Measurements from ENCODE around the gene ANK2. TPM values are rescaled to one million over a fixed set of nuclear protein-coding genes. Genes with fewer than 3 reads are reported as not detected.

The ANK2 gene
- total RNA-seq, 1 donor from 2014 or later = 35.5 TPM

- H3K36me3 ChIP-seq (ENCODE audit: control insufficient read depth, insufficient read depth, low read length) = no peaks in the 10 kb centered on the region
- TF ChIP-seq CTCF (IDR thresholded peaks at IDR 0.05; ENCODE audit: insufficient read depth, low read length, poor library complexity, severe bottlenecking) = no peak
- H3K27me3 ChIP-seq (ENCODE audit: control insufficient read depth, insufficient read depth, low read length) = no peaks in the 10 kb centered on the region
- H3K4me3 ChIP-seq (ENCODE audit: low read depth, low read length) = no peak overlapping the region
- no peak for DNase-seq (ENCODE audit: low read depth)
Observed at GRCh38 chr4:113016377-113016776, 33.1 kb upstream of the ANK2 start.

GRCh38 chr4:113020966-113021365 is 28.5 kb upstream of the ANK2 start:
- Histone ChIP-seq H3K27me3 (ENCODE audit: control insufficient read depth, insufficient read depth, low read length) (no peaks in the 10 kb centered on the region), H3K4me3 (ENCODE audit: low read depth, low read length) (no peak overlapping the region), H3K36me3 (ENCODE audit: control insufficient read depth, insufficient read depth, low read length) (no peaks in the 10 kb centered on the region)
- DNase-seq (ENCODE audit: low read depth) = no peak
- TF ChIP-seq CTCF (IDR thresholded peaks at IDR 0.05; ENCODE audit: insufficient read depth, low read length, poor library complexity, severe bottlenecking) = no peak

- H3K4me3 ChIP-seq (ENCODE audit: low read depth, low read length) = no peak overlapping the region
- H3K27me3 ChIP-seq (ENCODE audit: control insufficient read depth, insufficient read depth, low read length) = no peaks in the 10 kb centered on the region
- no peaks in the 10 kb centered on the region for H3K36me3 ChIP-seq (ENCODE audit: control insufficient read depth, insufficient read depth, low read length)
- no peak for TF ChIP-seq CTCF (IDR thresholded peaks at IDR 0.05; ENCODE audit: insufficient read depth, low read length, poor library complexity, severe bottlenecking)
- no peak for DNase-seq (ENCODE audit: low read depth)
Observed at GRCh38 chr4:113024388-113024787, 25.1 kb upstream of the ANK2 start.

GRCh38 chr4:113025416-113025815 is 24.0 kb upstream of the ANK2 start:
- Histone ChIP-seq H3K27me3 (ENCODE audit: control insufficient read depth, insufficient read depth, low read length) (no peaks in the 10 kb centered on the region), H3K4me3 (ENCODE audit: low read depth, low read length) (no peak overlapping the region), H3K36me3 (ENCODE audit: control insufficient read depth, insufficient read depth, low read length) (no peaks in the 10 kb centered on the region)
- DNase-seq (ENCODE audit: low read depth) = no peak
- no peak for TF ChIP-seq CTCF (IDR thresholded peaks at IDR 0.05; ENCODE audit: insufficient read depth, low read length, poor library complexity, severe bottlenecking)

- no peak overlapping the region for H3K4me3 ChIP-seq (ENCODE audit: low read depth, low read length)
Observed at GRCh38 chr4:113026556-113026955, 22.9 kb upstream of the ANK2 start.

More at GRCh38 chr4:113026556-113026955, 22.9 kb upstream of the ANK2 start:
- Histone ChIP-seq H3K27me3 (ENCODE audit: control insufficient read depth, insufficient read depth, low read length) (no peaks in the 10 kb centered on the region), H3K36me3 (ENCODE audit: control insufficient read depth, insufficient read depth, low read length) (no peaks in the 10 kb centered on the region)
- DNase-seq (ENCODE audit: low read depth) = peak; percentile 9
- no peak for TF ChIP-seq CTCF (IDR thresholded peaks at IDR 0.05; ENCODE audit: insufficient read depth, low read length, poor library complexity, severe bottlenecking)
